OCI-LY1 (cell line): ENCODE results near the gene HAPLN3.

Source experiments
- H2AFZ ChIP-seq: fragments of 200-600 bp; sonication (generic), shearing (Covaris generic); 2 replicates; pipeline ENCODE4 v1.6.0; 2014; ENCODE audit warnings: antibody characterized with exemption, mild to moderate bottlenecking, low read length
- H3F3A ChIP-seq: fragments of 200-600 bp; sonication (generic), shearing (Covaris generic); 2 replicates; pipeline ENCODE4 v1.6.0; 2014; ENCODE audit warnings: mild to moderate bottlenecking, antibody characterized with exemption, low read length, moderate library complexity; ENCODE audit not compliant: insufficient read depth
- H3K27ac ChIP-seq: fragments of 200-600 bp; sonication (generic); 2 replicates; pipeline ENCODE4 v1.5.1; 2014; ENCODE audit warnings: low read length, mixed run types, mild to moderate bottlenecking, low read depth; ENCODE audit not compliant: poor library complexity, severe bottlenecking
- H3K27me3 ChIP-seq: fragments of 200-600 bp; sonication (generic); 2 replicates; pipeline ENCODE4 v1.6.0; 2014; ENCODE audit warnings: antibody characterized with exemption, mild to moderate bottlenecking, low read length, moderate library complexity; ENCODE audit not compliant: insufficient read depth
- H3K36me3 ChIP-seq: fragments of 200-600 bp; sonication (generic); 2 replicates; pipeline ENCODE4 v1.6.1; 2014; ENCODE audit warnings: mild to moderate bottlenecking, antibody characterized with exemption, low read length, moderate library complexity, mixed read lengths; ENCODE audit not compliant: insufficient read depth
- H3K4me1 ChIP-seq: fragments of 200-600 bp; sonication (generic); 2 replicates; pipeline ENCODE4 v1.5.1; 2014; ENCODE audit warnings: mild to moderate bottlenecking, low read length, moderate library complexity; ENCODE audit not compliant: insufficient read depth, severe bottlenecking
- H3K4me2 ChIP-seq: fragments of 200-600 bp; sonication (generic), shearing (Covaris generic); 2 replicates; pipeline ENCODE4 v1.6.1; 2014; ENCODE audit warnings: low read length
- H3K4me3 ChIP-seq: fragments of 200-600 bp; sonication (generic); 2 replicates; pipeline ENCODE4 v1.5.1; 2014; ENCODE audit warnings: low read length, low read depth, mild to moderate bottlenecking, mixed read lengths; ENCODE audit not compliant: poor library complexity, severe bottlenecking
- H3K79me2 ChIP-seq: fragments of 200-600 bp; shearing (Covaris generic); 2 replicates; pipeline ENCODE4 v1.6.1; 2016; ENCODE audit warnings: mixed run types, low read length, mixed read lengths; ENCODE audit not compliant: insufficient read depth
- H3K9ac ChIP-seq: fragments of 200-600 bp; sonication (generic), shearing (Covaris generic); 2 replicates; pipeline ENCODE4 v1.6.1; 2014; ENCODE audit warnings: mild to moderate bottlenecking, low read length, mixed read lengths
- H3K9me2 ChIP-seq: fragments of 200-600 bp; sonication (generic), shearing (Covaris generic); 2 replicates; pipeline ENCODE4 v1.6.1; 2014; ENCODE audit warnings: low read depth, mild to moderate bottlenecking, low read length, mixed read lengths
- H3K9me3 ChIP-seq: fragments of 200-600 bp; shearing (Covaris generic); 2 replicates; pipeline ENCODE4 v1.6.1; 2014; ENCODE audit warnings: low read length, mixed read lengths
- H4K20me1 ChIP-seq: fragments of 200-600 bp; sonication (generic), shearing (Covaris generic); 2 replicates; pipeline ENCODE4 v1.6.0; 2016; ENCODE audit warnings: mild to moderate bottlenecking, low read length; ENCODE audit not compliant: insufficient read depth
- CTCF ChIP-seq: fragments of 200-600 bp; sonication (generic), shearing (Covaris generic); IDR thresholded peaks from 2 replicates; pipeline ENCODE4 v1.5.1; 2017; ENCODE audit warnings: mild to moderate bottlenecking, antibody characterized with exemption, low read length, moderate library complexity, mixed read lengths
- EZH2 ChIP-seq: fragments of 200-600 bp; sonication (generic), shearing (Covaris generic); IDR thresholded peaks from 2 replicates; pipeline ENCODE4 v1.8.0; 2017; ENCODE audit warnings: borderline replicate concordance, mixed run types, mild to moderate bottlenecking, antibody characterized with exemption, low read length, moderate library complexity, mixed read lengths

HAPLN3 gene

GRCh38 chr15:88920186-88920891, 25.0 kb upstream of the HAPLN3 start:
- no peaks in the 10 kb centered on the region for H3K27me3 ChIP-seq
- no peaks in the 10 kb centered on the region for H4K20me1 ChIP-seq
- H3K9me2 ChIP-seq = no peaks in the 10 kb centered on the region
- no peak overlapping the region for H2AFZ ChIP-seq
- no peak overlapping the region for H3K9ac ChIP-seq
- no peaks in the 10 kb centered on the region for H3K79me2 ChIP-seq
- no peak overlapping the region for H3K27ac ChIP-seq
- no peak overlapping the region for H3K4me2 ChIP-seq
- H3K4me1 ChIP-seq = no peaks in the 10 kb centered on the region
- TF ChIP-seq EZH2 (no peak), CTCF (no peak)
- H3K4me3 ChIP-seq = no peak overlapping the region
- H3K36me3 ChIP-seq = no peaks in the 10 kb centered on the region
- no peaks in the 10 kb centered on the region for H3F3A ChIP-seq
- H3K9me3 ChIP-seq = no peaks in the 10 kb centered on the region

- no peak overlapping the region for H3K27ac ChIP-seq
- H3K36me3 ChIP-seq = no peaks in the 10 kb centered on the region
- peaks cover 2% of the 10 kb centered on the region for H3K4me1 ChIP-seq
- H3K4me2 ChIP-seq = no peak overlapping the region
- no peaks in the 10 kb centered on the region for H3K9me3 ChIP-seq
- H3K4me3 ChIP-seq = no peak overlapping the region
- H3K9me2 ChIP-seq = no peaks in the 10 kb centered on the region
- H3F3A ChIP-seq = no peaks in the 10 kb centered on the region
- H3K79me2 ChIP-seq = no peaks in the 10 kb centered on the region
- no peak overlapping the region for H3K9ac ChIP-seq
- H2AFZ ChIP-seq = no peak overlapping the region
- TF ChIP-seq EZH2 (no peak), CTCF (no peak)
- H3K27me3 ChIP-seq = no peaks in the 10 kb centered on the region
- no peaks in the 10 kb centered on the region for H4K20me1 ChIP-seq
Observed at GRCh38 chr15:88918738-88919137, 23.4 kb upstream of the HAPLN3 start.

GRCh38 chr15:88917760-88918159, 22.4 kb upstream of the HAPLN3 start:
- no peak overlapping the region for H2AFZ ChIP-seq
- no peak overlapping the region for H3K27ac ChIP-seq
- H3F3A ChIP-seq = no peaks in the 10 kb centered on the region

More at GRCh38 chr15:88917760-88918159, 22.4 kb upstream of the HAPLN3 start:
- peaks cover 9% of the 10 kb centered on the region for H3K4me1 ChIP-seq
- H4K20me1 ChIP-seq = no peaks in the 10 kb centered on the region
- H3K79me2 ChIP-seq = no peaks in the 10 kb centered on the region
- H3K4me2 ChIP-seq = no peak overlapping the region
- H3K27me3 ChIP-seq = no peaks in the 10 kb centered on the region
- H3K9ac ChIP-seq = no peak overlapping the region
- H3K9me2 ChIP-seq = no peaks in the 10 kb centered on the region
- TF ChIP-seq CTCF = no peak
- TF ChIP-seq EZH2 = no peak
- H3K4me3 ChIP-seq = no peak overlapping the region
- no peaks in the 10 kb centered on the region for H3K36me3 ChIP-seq
- no peaks in the 10 kb centered on the region for H3K9me3 ChIP-seq
